HFFc6 (cell line): ENCODE results near the gene COL23A1. TPM values are rescaled to one million over a fixed set of nuclear protein-coding genes. Genes with fewer than 3 reads are reported as not detected.

ENCODE experiments used
- DNase-seq: peaks from one replicate; pipeline ENCODE4 v3.0.0-alpha.2; 2018
- H3K27ac Mint-ChIP-seq: 2 replicates; pipeline ENCODE4 v1.8.0; 2020; ENCODE audit warnings: mild to moderate bottlenecking, mixed read lengths
- H3K27me3 Mint-ChIP-seq: 2 replicates; pipeline ENCODE4 v1.8.0; 2021; ENCODE audit warnings: mild to moderate bottlenecking, moderate library complexity, mixed read lengths; ENCODE audit not compliant: insufficient read depth
- H3K36me3 Mint-ChIP-seq: 2 replicates; pipeline ENCODE4 v1.8.0; 2021; ENCODE audit warnings: low read depth, mixed read lengths
- H3K4me1 Mint-ChIP-seq: 2 replicates; pipeline ENCODE4 v1.8.0; 2020; ENCODE audit warnings: low read depth, mixed read lengths
- H3K4me3 Mint-ChIP-seq: 2 replicates; pipeline ENCODE4 v1.8.0; 2020; ENCODE audit warnings: mild to moderate bottlenecking, moderate library complexity, mixed read lengths
- H3K9me3 Mint-ChIP-seq: 2 replicates; pipeline ENCODE4 v1.8.0; 2020; ENCODE audit warnings: mild to moderate bottlenecking, mixed read lengths
- total RNA-seq, 6 experiments: library from RNA; stranded (reverse); fragmentation: NEBNext Ultra II Directional; extraction: Animal tissue kit (Norgen Biotek cat#: 25700); gene quantifications; 2 replicates in 1 of 6; 3 replicates in 5 of 6; pipeline ENCODE4 v1.2.3, GENCODE V29; 2021
- TF ChIP-seq, protein P1 (sequence below): fragments of 200-600 bp; sonication (generic); IDR thresholded peaks from 2 replicates; pipeline ENCODE4 v1.5.0; 2021; ENCODE audit warnings: antibody characterized with exemption, mild to moderate bottlenecking

Gene COL23A1
- total RNA-seq, 6 experiments from 2014 or later: not detected

DNA sequence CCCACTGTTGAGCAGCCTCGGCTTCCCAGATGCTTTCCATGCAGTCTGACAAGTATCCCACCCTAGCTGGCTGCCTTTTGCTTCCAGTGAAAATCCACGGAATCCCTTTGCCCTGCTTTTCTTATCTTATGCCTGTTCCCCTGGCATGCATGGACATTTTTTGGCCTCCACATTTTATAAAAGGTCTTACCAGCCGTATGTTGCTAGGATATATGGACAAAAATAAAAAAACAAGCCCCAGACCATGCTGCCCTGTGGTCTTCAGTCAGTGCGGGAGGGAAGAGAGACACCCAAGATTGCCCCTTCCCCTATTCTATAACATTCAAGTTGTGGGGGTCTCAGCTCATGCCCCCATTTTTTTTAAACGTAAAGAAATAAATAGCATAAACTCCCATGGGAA lies 129.6 kb downstream of the COL23A1 start:
- Mint-ChIP-seq H3K36me3 (no peaks in the 10 kb centered on the region), H3K9me3 (peaks cover 44% of the 10 kb centered on the region), H3K27ac (no peak overlapping the region), H3K4me3 (no peak overlapping the region), H3K4me1 (no peaks in the 10 kb centered on the region), H3K27me3 (peaks cover 11% of the 10 kb centered on the region)
- TF ChIP-seq, protein P1, sequence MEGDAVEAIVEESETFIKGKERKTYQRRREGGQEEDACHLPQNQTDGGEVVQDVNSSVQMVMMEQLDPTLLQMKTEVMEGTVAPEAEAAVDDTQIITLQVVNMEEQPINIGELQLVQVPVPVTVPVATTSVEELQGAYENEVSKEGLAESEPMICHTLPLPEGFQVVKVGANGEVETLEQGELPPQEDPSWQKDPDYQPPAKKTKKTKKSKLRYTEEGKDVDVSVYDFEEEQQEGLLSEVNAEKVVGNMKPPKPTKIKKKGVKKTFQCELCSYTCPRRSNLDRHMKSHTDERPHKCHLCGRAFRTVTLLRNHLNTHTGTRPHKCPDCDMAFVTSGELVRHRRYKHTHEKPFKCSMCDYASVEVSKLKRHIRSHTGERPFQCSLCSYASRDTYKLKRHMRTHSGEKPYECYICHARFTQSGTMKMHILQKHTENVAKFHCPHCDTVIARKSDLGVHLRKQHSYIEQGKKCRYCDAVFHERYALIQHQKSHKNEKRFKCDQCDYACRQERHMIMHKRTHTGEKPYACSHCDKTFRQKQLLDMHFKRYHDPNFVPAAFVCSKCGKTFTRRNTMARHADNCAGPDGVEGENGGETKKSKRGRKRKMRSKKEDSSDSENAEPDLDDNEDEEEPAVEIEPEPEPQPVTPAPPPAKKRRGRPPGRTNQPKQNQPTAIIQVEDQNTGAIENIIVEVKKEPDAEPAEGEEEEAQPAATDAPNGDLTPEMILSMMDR: no peak
- DNase-seq: no peak

DNA sequence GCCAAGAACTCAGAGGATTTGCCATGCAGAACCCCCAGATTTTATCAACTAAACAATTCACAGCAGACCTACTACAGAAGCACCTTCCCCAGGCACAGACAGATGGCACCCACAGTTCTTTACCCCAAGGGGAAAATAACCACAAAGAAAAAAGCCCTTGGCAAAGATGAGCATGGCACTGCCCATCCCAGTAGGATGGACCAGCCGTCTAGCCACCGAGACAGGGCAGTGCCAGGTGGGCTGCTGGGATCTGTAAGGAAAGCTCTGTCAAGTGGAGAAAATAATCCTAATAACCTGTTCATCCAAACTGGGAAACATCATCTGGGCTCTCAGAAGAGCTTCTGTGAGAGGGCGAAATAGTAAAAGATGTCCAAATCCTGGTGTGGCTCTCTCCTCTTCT lies 130.0 kb downstream of the COL23A1 start:
- Mint-ChIP-seq H3K4me3 (no peak overlapping the region), H3K4me1 (no peaks in the 10 kb centered on the region), H3K27me3 (peaks cover 11% of the 10 kb centered on the region), H3K9me3 (peaks cover 40% of the 10 kb centered on the region), H3K36me3 (no peaks in the 10 kb centered on the region), H3K27ac (no peak overlapping the region)
- DNase-seq: no peak
- TF ChIP-seq, protein P1: no peak

DNA sequence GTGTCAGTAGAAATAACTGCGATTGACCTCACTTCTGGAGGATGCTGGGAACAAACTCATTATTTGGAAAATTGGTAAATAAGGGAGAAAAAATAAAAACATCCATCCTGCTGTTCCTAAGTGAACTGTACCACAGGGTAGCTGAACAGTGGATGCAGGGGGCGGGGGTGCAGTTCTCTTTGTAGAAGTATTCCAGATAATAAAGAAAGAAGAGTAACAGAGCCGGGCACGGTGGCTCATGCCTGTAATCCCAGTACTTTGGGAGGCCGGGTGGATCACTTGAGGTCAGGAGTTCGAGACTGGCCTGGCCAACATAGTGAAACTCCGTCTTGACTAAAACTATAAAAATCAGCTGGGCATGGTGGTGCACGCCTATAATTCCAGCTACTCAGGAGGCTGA lies 132.1 kb downstream of the COL23A1 start:
- TF ChIP-seq, protein P1: no peak
- Mint-ChIP-seq H3K27ac (no peak overlapping the region), H3K9me3 (peaks cover 29% of the 10 kb centered on the region), H3K4me3 (no peak overlapping the region), H3K27me3 (peaks cover 7% of the 10 kb centered on the region), H3K4me1 (no peaks in the 10 kb centered on the region), H3K36me3 (no peaks in the 10 kb centered on the region)
- DNase-seq: no peak

DNA sequence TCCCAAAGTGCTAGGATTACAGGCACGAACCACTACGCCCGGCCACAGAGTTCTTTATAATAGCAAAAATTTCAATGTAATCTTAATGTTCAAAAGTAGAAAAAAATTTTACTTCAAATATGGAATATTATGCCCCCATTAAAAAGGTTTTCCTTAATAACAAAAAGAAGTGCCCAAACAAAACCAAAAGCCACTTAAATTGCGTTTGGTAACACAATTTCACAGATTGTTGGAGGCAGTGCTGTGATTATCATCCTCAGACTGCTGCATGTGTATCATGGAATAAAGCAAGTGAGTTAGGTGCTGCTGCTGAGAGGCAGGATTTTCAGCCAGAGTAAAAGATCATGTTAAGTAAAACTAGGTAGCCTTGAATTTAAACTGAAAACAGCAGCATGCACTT lies 132.7 kb downstream of the COL23A1 start:
- DNase-seq: no peak
- H3K9me3 Mint-ChIP-seq: peaks cover 26% of the 10 kb centered on the region
- no peaks in the 10 kb centered on the region for H3K4me1 Mint-ChIP-seq
- no peaks in the 10 kb centered on the region for H3K36me3 Mint-ChIP-seq
- H3K4me3 Mint-ChIP-seq: no peak overlapping the region
- peaks cover 5% of the 10 kb centered on the region for H3K27me3 Mint-ChIP-seq
- H3K27ac Mint-ChIP-seq: no peak overlapping the region
- TF ChIP-seq, protein P1: no peak

DNA sequence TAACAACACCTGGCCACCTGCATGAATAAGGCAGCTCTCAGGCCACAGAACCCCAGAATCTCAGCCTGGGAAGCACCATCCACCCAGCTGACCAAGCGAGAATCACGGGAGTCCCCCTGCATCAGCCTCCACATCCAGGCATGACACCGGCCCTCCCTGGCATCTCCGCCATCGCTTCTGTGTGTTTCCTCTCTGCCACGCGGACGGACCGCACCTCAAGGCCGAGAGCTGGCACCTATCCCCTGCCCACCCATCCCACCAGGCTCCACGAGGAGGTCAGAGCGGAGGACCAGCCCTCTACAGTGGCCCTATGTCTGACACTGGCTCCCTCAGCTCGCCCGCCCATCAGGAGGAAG lies 134.7 kb downstream of the COL23A1 start:
- Mint-ChIP-seq H3K27ac (no peak overlapping the region), H3K9me3 (peaks cover 19% of the 10 kb centered on the region), H3K36me3 (no peaks in the 10 kb centered on the region), H3K27me3 (peaks cover 4% of the 10 kb centered on the region), H3K4me1 (no peaks in the 10 kb centered on the region), H3K4me3 (no peak overlapping the region)
- TF ChIP-seq, protein P1: no peak
- DNase-seq: no peak
